Ascending aorta (tissue), 2 donors: ENCODE measurements around the gene ARL2BP. TPM values are rescaled to one million over a fixed set of nuclear protein-coding genes. Genes with fewer than 3 reads are reported as not detected.

Experiments
- DNase-seq, 2 donors: peaks; one replicate each; pipeline ENCODE4 v3.0.0-alpha.2; 2019; ENCODE audit warnings: low spot score in 2 of 2
- H3K27ac ChIP-seq, 2 donors: fragments of 200-600 bp; sonication (generic); one replicate each; pipeline ENCODE4 v1.5.1; 2016 to 2017; ENCODE audit warnings: mild to moderate bottlenecking in 1 of 2
- H3K27me3 ChIP-seq: fragments of 200-600 bp; sonication (generic); one replicate; pipeline ENCODE4 v1.5.1; 2017
- H3K36me3 ChIP-seq, 2 donors: fragments of 200-600 bp; sonication (generic); one replicate each; pipeline ENCODE4 v1.5.1; 2016
- H3K4me1 ChIP-seq, 2 donors: fragments of 200-600 bp; sonication (generic); one replicate each; pipeline ENCODE4 v1.5.1; 2016 to 2017; ENCODE audit warnings: mild to moderate bottlenecking in 1 of 2
- H3K4me3 ChIP-seq, 2 donors: fragments of 200-600 bp; sonication (generic); one replicate each; pipeline ENCODE4 v1.5.1; 2016 to 2017; ENCODE audit warnings: mild to moderate bottlenecking in 1 of 2
- H3K9me3 ChIP-seq, 2 donors: fragments of 200-600 bp; sonication (generic); one replicate each; pipeline ENCODE4 v1.5.1; 2016
- CTCF ChIP-seq, 3 experiments: fragments of 200-600 bp in 2 of 3; fragments of 450-650 bp in 1 of 3; sonication (generic) in 2 of 3; IDR thresholded peaks; one replicate each; pipeline ENCODE4 v1.5.1; 2016 to 2019; ENCODE audit warnings: antibody characterized with exemption in 3 of 3, mild to moderate bottlenecking in 1 of 3, moderate library complexity in 1 of 3
- intact Hi-C: fragments of 100-400 bp; cut with DNase I; formaldehyde crosslinking; loops from one replicate; pipeline ENCODE4 v1.15.1; 2023
- total RNA-seq: library from RNA; depleted of rRNA; stranded (reverse); fragments of >200 nt; gene quantifications from one replicate; pipeline ENCODE4 v1.1.0, GENCODE V29; 2016

Gene ARL2BP
- total RNA-seq, 1 donor from 2014 or later = 44.1 TPM

GRCh38 chr16:57285379-57285778 lies 40.3 kb downstream of the ARL2BP start:
- no peak for DNase-seq
- H3K4me3 ChIP-seq = peak overlapping the region in 1 of 2 donors; percentile 77
- H3K36me3 ChIP-seq = no peaks in the 10 kb centered on the region
- intact Hi-C loops = no loop called here
- H3K4me1 ChIP-seq = peaks cover 3 to 5% of the 10 kb centered on the region in 2 donors
- no peaks in the 10 kb centered on the region for H3K27me3 ChIP-seq
- no peak for TF ChIP-seq CTCF (IDR thresholded peaks at IDR 0.05)
- no peak overlapping the region for H3K27ac ChIP-seq
- H3K9me3 ChIP-seq = no peaks in the 10 kb centered on the region

GRCh38 chr16:57289391-57290257 lies 44.6 kb downstream of the ARL2BP start:
- H3K27ac ChIP-seq = no peak overlapping the region
- no peaks in the 10 kb centered on the region for H3K36me3 ChIP-seq
- DNase-seq = no peak

DNA sequence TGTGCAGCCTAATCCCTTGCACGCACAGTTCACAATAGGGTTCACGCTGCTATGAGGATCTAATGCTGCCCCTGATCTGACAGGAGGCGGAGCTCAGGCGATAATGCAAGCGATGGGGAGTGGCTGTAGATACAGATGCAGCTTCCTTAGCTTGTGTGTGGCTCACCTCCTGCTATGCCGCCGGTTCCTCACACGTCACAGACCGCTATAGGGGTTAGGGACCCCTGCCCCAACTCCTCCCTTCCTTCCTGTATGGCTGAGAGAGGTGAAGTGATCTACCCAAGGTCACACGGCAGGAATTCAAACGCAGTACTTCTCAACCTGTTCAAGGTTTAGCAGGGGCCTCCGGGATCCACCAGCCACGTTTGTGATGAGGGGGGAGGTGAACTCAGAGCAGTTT lies 52.8 kb downstream of the ARL2BP start:
- H3K4me1 ChIP-seq = peaks cover 2 to 8% of the 10 kb centered on the region in 2 donors
- H3K9me3 ChIP-seq = no peaks in the 10 kb centered on the region
- DNase-seq = peak in 1 of 2 donors; percentile 62
- TF ChIP-seq CTCF (IDR thresholded peaks at IDR 0.05) = no peak
- intact Hi-C loops = loop anchor here (5.0 kb wide), 1 partner anchor 111 kb away; the partner anchor contains the start of genes PSME3IP1 and RSPRY1
- H3K27me3 ChIP-seq = no peaks in the 10 kb centered on the region
- no peaks in the 10 kb centered on the region for H3K36me3 ChIP-seq
- H3K4me3 ChIP-seq = no peak overlapping the region
- H3K27ac ChIP-seq = peak overlapping the region in 1 of 2 donors; percentile 94

More at GRCh38 chr16:57289391-57290257, 44.6 kb downstream of the ARL2BP start:
- Histone ChIP-seq H3K4me1 (no peaks in the 10 kb centered on the region), H3K27me3 (no peaks in the 10 kb centered on the region), H3K4me3 (no peak overlapping the region), H3K9me3 (no peaks in the 10 kb centered on the region)
- intact Hi-C loops = no loop called here
- no peak for TF ChIP-seq CTCF (IDR thresholded peaks at IDR 0.05)

GRCh38 chr16:57299009-57299718 lies 54.1 kb downstream of the ARL2BP start:
- Histone ChIP-seq H3K36me3 (no peaks in the 10 kb centered on the region), H3K4me1 (peaks cover 2 to 8% of the 10 kb centered on the region in 2 donors), H3K4me3 (peak overlapping the region; percentile 50 to 66), H3K27me3 (no peaks in the 10 kb centered on the region), H3K27ac (peak overlapping the region; percentile 94 to 95), H3K9me3 (no peaks in the 10 kb centered on the region)
- TF ChIP-seq CTCF (IDR thresholded peaks at IDR 0.05) = peak in 1 of 3 experiments; percentile 32
- DNase-seq = peak in 1 of 2 donors; percentile 90
- intact Hi-C loops = loop anchor here (5.0 kb wide), 1 partner anchor 112 kb away; the partner anchor contains the start of genes PSME3IP1 and RSPRY1

GRCh38 chr16:57299719-57300386 lies 54.8 kb downstream of the ARL2BP start:
- TF ChIP-seq CTCF (IDR thresholded peaks at IDR 0.05) = peak in 2 of 3 experiments; percentile 41 to 80
- Histone ChIP-seq H3K9me3 (no peaks in the 10 kb centered on the region), H3K4me1 (peaks cover 7 to 12% of the 10 kb centered on the region in 2 donors), H3K27ac (peak overlapping the region; percentile 94 to 95), H3K27me3 (no peaks in the 10 kb centered on the region), H3K4me3 (peak overlapping the region; percentile 50 to 66), H3K36me3 (no peaks in the 10 kb centered on the region)
- DNase-seq = peak; percentile 73 to 97
- intact Hi-C loops = loop anchor here (1.0 to 10.0 kb wide), 10 partner anchors 55 to 673 kb away; partner anchors contain the start of genes ARL2BP, CPNE2, CX3CL1 and HERPUD1
